SK-N-MC (cell line): Measurements from ENCODE around the gene ZNF687.

ENCODE experiments used
- EZH2 ChIP-seq: fragments of 200-600 bp; sonication (generic); IDR thresholded peaks from one replicate; pipeline ENCODE4 v1.6.1; 2017; ENCODE audit warnings: antibody characterized with exemption
- FOXP2 ChIP-seq: optimal IDR thresholded peaks from 2 replicates; pipeline ENCODE3; 2011; ENCODE audit warnings: mild to moderate bottlenecking, moderate library complexity; ENCODE audit not compliant: insufficient read depth; ENCODE audit errors: extremely low read length, control extremely low read depth
- POLR2AphosphoS5 ChIP-seq: IDR thresholded peaks from 2 replicates; pipeline ENCODE4 v1.6.1; 2012; ENCODE audit warnings: mild to moderate bottlenecking, low read depth, low read length, borderline replicate concordance

GRCh38 chr1:151314137-151314875 is 32.2 kb downstream of the ZNF687 start:
- TF ChIP-seq EZH2, result no peak
- TF ChIP-seq POLR2AphosphoS5, result no peak
- no peak for TF ChIP-seq FOXP2
